ENCODE results near the gene FAM72D.
"Not testable (repeated sequence)": the region's sequence is repeated elsewhere in the genome, so short reads cannot be mapped to it uniquely, and the experiment has no call there.

FAM72D gene

DNA sequence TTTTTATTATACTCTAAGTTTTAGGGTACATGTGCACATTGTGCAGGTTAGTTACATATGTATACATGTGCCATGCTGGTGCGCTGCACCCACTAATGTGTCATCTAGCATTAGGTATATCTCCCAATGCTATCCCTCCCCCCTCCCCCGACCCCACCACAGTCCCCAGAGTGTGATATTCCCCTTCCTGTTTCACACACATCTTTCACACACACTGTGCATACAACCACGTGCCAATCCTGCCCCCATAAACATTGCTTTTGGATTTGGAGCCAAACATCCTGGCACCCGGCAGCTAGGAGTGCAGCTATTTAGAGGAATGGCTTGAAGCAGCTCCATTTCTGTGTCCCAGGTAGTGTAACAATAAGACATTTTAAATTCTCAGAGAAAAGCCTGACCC is 51.4 kb downstream of the FAM72D start:
- DNase-seq (ENCODE audit: low spot score), result not testable (repeated sequence)

GRCh38 chr1:145155421-145155820 is 59.6 kb downstream of the FAM72D start:
- DNase-seq (ENCODE audit: low spot score), result not testable (repeated sequence)

DNA sequence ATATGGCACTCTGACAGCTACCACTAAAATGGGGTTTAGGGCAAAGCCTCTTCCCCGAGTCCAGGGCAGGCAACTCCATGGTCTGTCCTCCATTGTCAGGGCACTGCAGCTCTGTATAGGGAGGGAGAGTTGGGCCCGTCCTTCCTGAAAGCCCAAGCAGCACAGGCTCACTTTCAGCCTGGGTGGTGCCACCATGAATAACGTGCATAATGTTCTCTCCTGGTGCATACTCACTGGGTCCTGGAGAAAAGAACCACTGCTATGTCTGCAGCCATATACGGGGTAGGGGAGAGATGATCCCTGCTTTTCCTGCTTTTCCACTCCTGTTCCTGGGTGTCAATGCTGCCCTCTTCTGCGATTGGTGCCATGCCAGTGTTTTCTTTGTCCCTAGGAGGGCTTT is 60.1 kb downstream of the FAM72D start:
- DNase-seq (ENCODE audit: low spot score), result not testable (repeated sequence)

GRCh38 chr1:145156891-145157610 is 61.3 kb downstream of the FAM72D start:
- DNase-seq (ENCODE audit: low spot score), result not testable (repeated sequence)

DNA sequence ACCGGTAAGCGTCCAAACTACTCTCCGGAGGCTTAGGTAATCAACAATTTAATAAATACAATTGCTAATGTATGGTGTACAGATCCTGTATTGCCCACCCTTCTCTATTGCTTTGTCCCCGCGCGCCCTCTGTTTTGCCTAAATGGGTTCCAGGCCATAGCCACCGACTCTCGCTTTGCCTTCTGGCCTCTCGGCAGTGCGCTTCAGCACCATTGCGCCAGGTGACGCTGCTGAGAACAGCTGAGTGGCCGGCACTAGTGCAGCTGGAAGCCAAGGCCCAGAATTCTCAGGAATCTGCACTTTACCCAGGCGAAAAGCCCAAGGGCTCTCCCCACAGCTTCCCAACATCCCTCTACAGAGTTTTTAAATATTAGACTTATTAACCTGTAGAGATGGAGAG is 61.9 kb downstream of the FAM72D start:
- DNase-seq (ENCODE audit: low spot score), result not testable (repeated sequence)

GRCh38 chr1:145161046-145161752 is 65.4 kb downstream of the FAM72D start:
- DNase-seq (ENCODE audit: low spot score), result not testable (repeated sequence)

Measured in LoVo (cell line).